Measurements from ENCODE around the gene FCAMR.

The FCAMR gene

DNA sequence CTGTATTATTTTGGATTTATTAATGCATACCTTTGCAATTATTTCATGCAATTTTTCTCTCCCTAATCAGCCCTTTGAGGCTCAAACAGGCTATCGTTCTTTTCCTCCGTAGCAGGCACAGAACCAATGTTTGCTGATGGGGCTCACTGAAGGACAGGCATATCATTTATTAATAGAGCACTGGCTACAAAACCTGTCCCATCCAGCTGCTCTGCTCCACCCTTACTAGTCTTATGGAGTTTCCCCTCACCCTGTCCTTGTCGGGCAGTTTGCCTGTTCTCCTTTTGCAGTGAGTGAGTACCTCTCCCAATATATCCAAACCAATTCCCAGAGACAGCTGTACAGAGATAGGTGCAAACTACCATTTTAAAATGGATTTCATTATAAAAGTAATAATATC is 16.6 kb upstream of the FCAMR start:
- FAIRE-seq (no peak), DNase-seq (ENCODE audit: insufficient read length) (no peak)
- TF ChIP-seq POLR2AphosphoS5 (IDR thresholded peaks at IDR 0.05; ENCODE audit: low read depth, low read length) (no peak), TAF1 (IDR thresholded peaks at IDR 0.05; ENCODE audit: borderline replicate concordance, low read depth, low read length) (no peak), POLR2A (IDR thresholded peaks at IDR 0.05; ENCODE audit: low read depth, low read length) (no peak)

- no peak for DNase-seq (ENCODE audit: insufficient read length)
- no peak for FAIRE-seq
- no peak for TF ChIP-seq TAF1 (IDR thresholded peaks at IDR 0.05; ENCODE audit: borderline replicate concordance, low read depth, low read length)
- no peak for TF ChIP-seq POLR2A (IDR thresholded peaks at IDR 0.05; ENCODE audit: low read depth, low read length)
- TF ChIP-seq POLR2AphosphoS5 (IDR thresholded peaks at IDR 0.05; ENCODE audit: low read depth, low read length) = no peak
These were observed 16.1 kb upstream of the FCAMR start for GRCh38 chr1:206986402-206986801.

- DNase-seq (ENCODE audit: insufficient read length) (no peak), FAIRE-seq (no peak)
- TF ChIP-seq POLR2AphosphoS5 (IDR thresholded peaks at IDR 0.05; ENCODE audit: low read depth, low read length) (no peak), TAF1 (IDR thresholded peaks at IDR 0.05; ENCODE audit: borderline replicate concordance, low read depth, low read length) (no peak), POLR2A (IDR thresholded peaks at IDR 0.05; ENCODE audit: low read depth, low read length) (no peak)
These were observed 15.0 kb upstream of the FCAMR start for GRCh38 chr1:206985162-206985749.

- DNase-seq (ENCODE audit: insufficient read length) (peak; percentile 35), FAIRE-seq (peak; percentile 78)
- TF ChIP-seq TAF1 (IDR thresholded peaks at IDR 0.05; ENCODE audit: borderline replicate concordance, low read depth, low read length) = no peak
- no peak for TF ChIP-seq POLR2A (IDR thresholded peaks at IDR 0.05; ENCODE audit: low read depth, low read length)
- TF ChIP-seq POLR2AphosphoS5 (IDR thresholded peaks at IDR 0.05; ENCODE audit: low read depth, low read length) = no peak
These were observed 12.0 kb upstream of the FCAMR start for GRCh38 chr1:206982216-206982615.

DNA sequence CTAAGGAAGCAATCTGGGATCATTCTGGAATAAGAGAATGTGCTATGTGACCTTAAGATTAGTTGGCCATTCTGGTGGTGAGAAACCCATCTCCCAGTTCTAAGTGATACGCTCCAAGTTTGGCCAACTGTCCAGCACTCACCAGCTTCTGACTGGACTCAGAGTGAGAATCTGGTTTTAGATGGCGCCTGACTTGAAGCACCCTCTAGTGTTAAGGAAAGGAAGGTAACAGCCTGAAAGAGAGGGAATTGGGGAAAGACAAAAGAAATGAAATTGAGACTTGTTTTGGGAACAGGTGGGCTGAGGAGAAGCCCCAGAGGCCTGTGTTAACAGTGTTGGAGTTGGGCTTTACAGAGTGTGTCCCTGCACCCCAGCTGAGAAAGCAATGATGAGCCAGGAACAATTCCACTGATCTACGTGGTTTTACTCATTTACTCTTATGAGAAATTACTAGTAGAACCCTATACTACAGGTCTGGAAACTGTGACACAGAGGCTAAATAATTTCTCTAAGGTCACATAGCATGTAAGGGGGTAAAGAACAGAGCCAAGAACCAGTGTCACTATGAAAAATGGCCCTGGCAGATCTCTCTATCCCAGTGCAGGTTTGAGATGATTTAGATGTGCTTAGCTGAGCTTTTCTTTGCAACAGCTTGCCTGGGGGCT is 9.3 kb upstream of the FCAMR start:
- DNase-seq (ENCODE audit: insufficient read length) = no peak
- peak; percentile 14 for FAIRE-seq
- TF ChIP-seq POLR2A (IDR thresholded peaks at IDR 0.05; ENCODE audit: low read depth, low read length) (no peak), TAF1 (IDR thresholded peaks at IDR 0.05; ENCODE audit: borderline replicate concordance, low read depth, low read length) (no peak), POLR2AphosphoS5 (IDR thresholded peaks at IDR 0.05; ENCODE audit: low read depth, low read length) (no peak)

GRCh38 chr1:206978259-206978658 is 8.0 kb upstream of the FCAMR start:
- no peak for TF ChIP-seq TAF1 (IDR thresholded peaks at IDR 0.05; ENCODE audit: borderline replicate concordance, low read depth, low read length)
- no peak for TF ChIP-seq POLR2AphosphoS5 (IDR thresholded peaks at IDR 0.05; ENCODE audit: low read depth, low read length)
- TF ChIP-seq POLR2A (IDR thresholded peaks at IDR 0.05; ENCODE audit: low read depth, low read length) = no peak
- no peak for FAIRE-seq
- no peak for DNase-seq (ENCODE audit: insufficient read length)

GRCh38 chr1:206975306-206975705 is 5.0 kb upstream of the FCAMR start:
- no peak for FAIRE-seq
- no peak for TF ChIP-seq TAF1 (IDR thresholded peaks at IDR 0.05; ENCODE audit: borderline replicate concordance, low read depth, low read length)
- TF ChIP-seq POLR2AphosphoS5 (IDR thresholded peaks at IDR 0.05; ENCODE audit: low read depth, low read length) = no peak
- TF ChIP-seq POLR2A (IDR thresholded peaks at IDR 0.05; ENCODE audit: low read depth, low read length) = no peak
- no peak for DNase-seq (ENCODE audit: insufficient read length)

DNA sequence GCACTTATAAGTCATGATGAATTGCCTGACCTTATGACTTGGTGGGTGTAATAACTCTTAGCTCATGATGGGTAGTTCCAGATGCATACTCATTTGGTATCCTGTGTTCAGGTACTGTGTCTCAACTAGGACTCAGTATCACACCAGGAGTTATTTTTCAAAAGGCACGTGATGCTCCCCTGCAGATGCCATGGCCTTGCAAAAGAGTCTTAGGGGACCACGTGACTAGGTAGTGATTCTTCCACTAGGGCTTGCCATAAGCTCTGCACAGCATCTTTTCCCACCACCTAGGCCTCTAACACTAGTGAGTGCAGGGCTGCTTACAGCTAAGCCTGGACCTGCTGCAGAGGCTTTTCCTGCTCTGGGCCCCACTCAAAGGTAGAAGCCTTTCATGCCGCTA is 3.9 kb upstream of the FCAMR start:
- no peak for DNase-seq (ENCODE audit: insufficient read length)
- no peak for FAIRE-seq
- TF ChIP-seq POLR2A (IDR thresholded peaks at IDR 0.05; ENCODE audit: low read depth, low read length) = no peak
- TF ChIP-seq TAF1 (IDR thresholded peaks at IDR 0.05; ENCODE audit: borderline replicate concordance, low read depth, low read length) = no peak
- no peak for TF ChIP-seq POLR2AphosphoS5 (IDR thresholded peaks at IDR 0.05; ENCODE audit: low read depth, low read length)

GRCh38 chr1:206972728-206973127 is 2.5 kb upstream of the FCAMR start:
- TF ChIP-seq POLR2AphosphoS5 (IDR thresholded peaks at IDR 0.05; ENCODE audit: low read depth, low read length) (no peak), POLR2A (IDR thresholded peaks at IDR 0.05; ENCODE audit: low read depth, low read length) (no peak)
- FAIRE-seq = no peak
- no peak for DNase-seq (ENCODE audit: insufficient read length)

DNA sequence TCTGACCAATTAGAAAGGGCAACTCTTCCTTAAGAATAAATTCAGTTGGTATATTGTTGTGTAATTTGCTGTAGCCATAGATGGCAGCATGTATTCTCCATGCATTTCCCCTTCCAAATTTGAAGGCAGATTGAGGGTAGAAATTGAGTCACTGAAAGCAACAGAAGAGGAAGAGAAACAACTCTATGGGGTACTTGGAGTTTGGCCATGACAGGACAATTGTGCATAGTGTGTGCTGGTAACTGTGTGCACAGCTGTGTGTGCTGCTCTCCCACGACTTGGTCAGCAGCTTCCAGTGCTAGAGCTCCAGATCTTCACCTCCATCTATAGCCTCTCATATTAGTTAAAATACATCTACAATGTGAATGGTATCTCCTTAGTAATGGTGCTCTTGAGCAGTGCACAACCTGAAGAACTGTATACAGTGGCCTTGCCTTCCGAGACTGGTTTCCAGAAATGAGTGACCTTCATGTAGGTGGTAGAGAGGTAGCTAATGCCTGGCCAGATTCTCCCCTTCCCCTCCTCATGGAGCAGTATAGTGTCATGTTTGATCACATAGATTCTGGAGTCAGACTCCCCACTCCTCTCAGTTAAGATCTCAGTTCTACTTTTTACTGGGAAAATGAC is 882 bp upstream of the FCAMR start:
- FAIRE-seq (peak; percentile 88), DNase-seq (ENCODE audit: insufficient read length) (no peak)
- TF ChIP-seq POLR2AphosphoS5 (IDR thresholded peaks at IDR 0.05; ENCODE audit: low read depth, low read length) (no peak; the same call in 1 of the 2 replicates), POLR2A (IDR thresholded peaks at IDR 0.05; ENCODE audit: low read depth, low read length) (no peak), TAF1 (IDR thresholded peaks at IDR 0.05; ENCODE audit: borderline replicate concordance, low read depth, low read length) (no peak)

GRCh38 chr1:206969090-206969489 is 1.2 kb downstream of the FCAMR start:
- TF ChIP-seq POLR2A (IDR thresholded peaks at IDR 0.05; ENCODE audit: low read depth, low read length) (no peak), POLR2AphosphoS5 (IDR thresholded peaks at IDR 0.05; ENCODE audit: low read depth, low read length) (no peak), TAF1 (IDR thresholded peaks at IDR 0.05; ENCODE audit: borderline replicate concordance, low read depth, low read length) (no peak)
- DNase-seq (ENCODE audit: insufficient read length) (no peak), FAIRE-seq (no peak)

Data from GM12892 (cell line).